DND-41 (cell line): Measurements from ENCODE around the gene NARS2.
A peak's percentile ranks its signal among the peaks of the same experiment; 100 is the strongest.

Experiments
- ATAC-seq: fragments of 200-7000 bp; cut with Tn5 transposase; 3 replicates; pipeline ENCODE4 v1.9.1; 2021; ENCODE audit warnings: low read depth; ENCODE audit not compliant: insufficient read depth
- DNase-seq: peaks from one replicate; pipeline ENCODE4 v3.0.0-alpha.2; 2020
- H2AFZ ChIP-seq: 2 replicates; pipeline ENCODE4 v1.6.0; 2012; ENCODE audit warnings: low read depth, low read length
- H3K27ac ChIP-seq: 2 replicates; pipeline ENCODE4 v1.5.1; 2012; ENCODE audit warnings: low read length, inconsistent platforms
- H3K27me3 ChIP-seq: fragments of 200-600 bp; sonication (generic); 2 replicates; pipeline ENCODE4 v1.6.0; 2012; ENCODE audit warnings: low read length, mild to moderate bottlenecking, inconsistent platforms; ENCODE audit not compliant: insufficient read depth, poor library complexity
- H3K36me3 ChIP-seq: 2 replicates; pipeline ENCODE4 v1.5.1; 2012; ENCODE audit warnings: low read length, inconsistent platforms; ENCODE audit not compliant: insufficient read depth
- H3K4me1 ChIP-seq: 2 replicates; pipeline ENCODE4 v1.5.1; 2012; ENCODE audit warnings: mild to moderate bottlenecking, low read length; ENCODE audit not compliant: insufficient read depth
- H3K4me2 ChIP-seq: 2 replicates; pipeline ENCODE4 v1.6.0; 2012; ENCODE audit warnings: mild to moderate bottlenecking, moderate library complexity, low read length, inconsistent platforms; ENCODE audit not compliant: insufficient read depth
- H3K4me3 ChIP-seq, 2 experiments: fragments of 200-600 bp in 1 of 2; shearing (Covaris generic) in 1 of 2; 2 replicates each; pipeline ENCODE4 v1.5.1; 2012 to 2016; ENCODE audit warnings: inconsistent platforms in 2 of 2, low read length in 2 of 2, mild to moderate bottlenecking in 2 of 2, low read depth in 1 of 2, moderate library complexity in 1 of 2
- H3K79me2 ChIP-seq: 2 replicates; pipeline ENCODE4 v1.6.0; 2012; ENCODE audit warnings: low read length, inconsistent platforms; ENCODE audit not compliant: insufficient read depth
- H3K9ac ChIP-seq: 2 replicates; pipeline ENCODE4 v1.6.0; 2012; ENCODE audit warnings: low read depth, mild to moderate bottlenecking, inconsistent platforms, low read length, moderate library complexity
- H3K9me3 ChIP-seq: 2 replicates; pipeline ENCODE4 v1.5.1; 2012; ENCODE audit warnings: low read length, moderate library complexity, mild to moderate bottlenecking, inconsistent platforms; ENCODE audit not compliant: insufficient read depth, severe bottlenecking
- H4K20me1 ChIP-seq: 2 replicates; pipeline ENCODE4 v1.6.0; 2012; ENCODE audit warnings: low read length; ENCODE audit not compliant: insufficient read depth
- EZH2 ChIP-seq: IDR thresholded peaks from 3 replicates; pipeline ENCODE4 v1.6.1; 2012; ENCODE audit warnings: borderline replicate concordance, low read depth, mild to moderate bottlenecking, moderate library complexity, low read length, inconsistent platforms; ENCODE audit not compliant: severe bottlenecking
- TF ChIP-seq, protein P1 (sequence below): IDR thresholded peaks from 2 replicates; pipeline ENCODE4 v1.5.1; 2012; ENCODE audit warnings: borderline replicate concordance, low read length, moderate library complexity, mild to moderate bottlenecking; ENCODE audit not compliant: poor library complexity, severe bottlenecking; ENCODE audit errors: extremely low read depth

Gene NARS2

DNA sequence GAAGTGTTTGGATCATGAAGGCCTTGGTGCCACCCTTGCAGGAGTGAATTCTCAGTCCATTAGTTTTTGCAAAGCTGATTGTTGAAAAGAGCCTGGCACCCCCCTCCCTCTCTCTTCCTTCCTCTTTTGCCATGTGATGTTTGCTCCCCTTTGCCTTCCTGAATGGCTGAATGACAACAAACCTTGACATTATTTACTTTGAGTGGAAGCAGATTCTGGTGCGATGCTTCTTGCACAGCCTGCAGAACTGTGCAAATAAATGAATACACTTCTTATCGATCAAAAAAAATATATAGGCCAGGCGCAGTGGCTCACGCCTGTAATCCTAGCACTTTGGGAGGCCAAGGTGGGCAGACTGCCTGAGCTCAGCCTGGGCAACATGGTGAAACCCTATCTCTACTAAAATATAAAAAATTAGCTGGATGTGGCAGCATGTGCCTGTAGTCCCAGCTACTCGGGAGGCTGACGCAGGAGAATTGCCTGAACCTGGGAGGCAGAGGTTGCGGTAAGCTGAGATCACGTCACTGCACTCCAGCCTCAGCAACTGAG lies 2.0 kb upstream of the NARS2 start:
- Histone ChIP-seq H3K79me2 (peaks cover 29% of the 10 kb centered on the region), H3K4me2 (no peak overlapping the region), H3K9me3 (no peaks in the 10 kb centered on the region), H3K36me3 (peaks cover 7% of the 10 kb centered on the region), H4K20me1 (peaks cover 4% of the 10 kb centered on the region; the same call in 1 of the 2 replicates), H3K4me3 (no peak overlapping the region), H2AFZ (no peak overlapping the region), H3K9ac (no peak overlapping the region), H3K4me1 (peaks cover 34% of the 10 kb centered on the region), H3K27ac (no peak overlapping the region), H3K27me3 (no peaks in the 10 kb centered on the region)
- DNase-seq (no peak), ATAC-seq (no peak)
- TF ChIP-seq, protein P1, sequence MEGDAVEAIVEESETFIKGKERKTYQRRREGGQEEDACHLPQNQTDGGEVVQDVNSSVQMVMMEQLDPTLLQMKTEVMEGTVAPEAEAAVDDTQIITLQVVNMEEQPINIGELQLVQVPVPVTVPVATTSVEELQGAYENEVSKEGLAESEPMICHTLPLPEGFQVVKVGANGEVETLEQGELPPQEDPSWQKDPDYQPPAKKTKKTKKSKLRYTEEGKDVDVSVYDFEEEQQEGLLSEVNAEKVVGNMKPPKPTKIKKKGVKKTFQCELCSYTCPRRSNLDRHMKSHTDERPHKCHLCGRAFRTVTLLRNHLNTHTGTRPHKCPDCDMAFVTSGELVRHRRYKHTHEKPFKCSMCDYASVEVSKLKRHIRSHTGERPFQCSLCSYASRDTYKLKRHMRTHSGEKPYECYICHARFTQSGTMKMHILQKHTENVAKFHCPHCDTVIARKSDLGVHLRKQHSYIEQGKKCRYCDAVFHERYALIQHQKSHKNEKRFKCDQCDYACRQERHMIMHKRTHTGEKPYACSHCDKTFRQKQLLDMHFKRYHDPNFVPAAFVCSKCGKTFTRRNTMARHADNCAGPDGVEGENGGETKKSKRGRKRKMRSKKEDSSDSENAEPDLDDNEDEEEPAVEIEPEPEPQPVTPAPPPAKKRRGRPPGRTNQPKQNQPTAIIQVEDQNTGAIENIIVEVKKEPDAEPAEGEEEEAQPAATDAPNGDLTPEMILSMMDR, result no peak
- TF ChIP-seq EZH2, result no peak

DNA sequence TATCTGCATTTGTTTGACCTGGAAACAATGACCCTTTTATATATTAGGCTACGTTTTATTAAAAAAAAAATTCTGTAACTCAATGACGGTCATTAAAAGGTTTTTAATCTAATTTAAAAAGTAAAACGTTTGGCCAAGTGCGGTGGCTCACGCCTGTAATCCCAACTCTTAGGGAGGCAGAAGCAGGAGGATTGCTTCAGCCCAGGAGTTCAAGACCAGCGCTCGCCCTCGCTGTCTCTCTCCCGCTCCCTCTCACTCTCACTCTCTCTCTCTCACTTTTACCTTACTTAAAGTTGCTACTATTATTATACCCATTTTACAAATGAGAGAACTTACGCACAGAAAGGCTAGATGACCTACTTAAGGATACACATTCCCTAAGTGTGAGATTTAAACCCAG lies 814 bp upstream of the NARS2 start:
- Histone ChIP-seq H3K4me2 (peak overlapping the region; percentile 66), H3K27ac (no peak overlapping the region), H3K36me3 (peaks cover 18% of the 10 kb centered on the region), H3K27me3 (no peaks in the 10 kb centered on the region), H3K9ac (peak overlapping the region; percentile 71), H4K20me1 (peaks cover 4% of the 10 kb centered on the region; the same call in 1 of the 2 replicates), H3K4me3 (peak overlapping the region in 1 of 2 experiments; percentile 83; a peak in 2 of 4 replicates), H3K9me3 (no peaks in the 10 kb centered on the region), H2AFZ (peak overlapping the region; percentile 89), H3K4me1 (peaks cover 40% of the 10 kb centered on the region), H3K79me2 (peaks cover 37% of the 10 kb centered on the region)
- TF ChIP-seq EZH2, result no peak
- TF ChIP-seq, protein P1, result no peak
- no peak for ATAC-seq
- DNase-seq, result no peak

DNA sequence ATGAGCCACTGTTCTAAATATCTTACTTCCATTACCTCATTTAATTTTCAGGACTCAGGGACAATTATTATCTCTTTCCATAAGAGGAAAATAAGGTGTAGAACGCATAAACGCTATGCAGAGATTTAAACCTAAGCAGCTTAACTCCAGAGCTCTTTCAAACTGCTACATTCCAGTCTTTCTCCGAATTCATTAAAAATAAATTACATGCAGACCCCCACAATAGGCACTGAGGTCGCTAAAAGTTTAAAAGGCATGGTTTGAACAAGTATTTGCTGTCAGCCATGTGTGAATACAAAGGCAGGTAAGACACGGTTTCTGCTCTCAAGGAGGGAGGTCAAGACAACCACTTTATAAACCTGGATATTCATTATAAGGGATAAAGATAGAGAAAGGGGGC lies 983 bp downstream of the NARS2 start:
- H3K27ac ChIP-seq, result peak overlapping the region; percentile 75
- peaks cover 4% of the 10 kb centered on the region; the same call in 1 of the 2 replicates for H4K20me1 ChIP-seq
- H2AFZ ChIP-seq, result peak overlapping the region; percentile 89
- peaks cover 40% of the 10 kb centered on the region for H3K4me1 ChIP-seq
- peaks cover 28% of the 10 kb centered on the region for H3K36me3 ChIP-seq
- no peaks in the 10 kb centered on the region for H3K9me3 ChIP-seq
- TF ChIP-seq, protein P1, result no peak
- TF ChIP-seq EZH2, result no peak
- peak overlapping the region; percentile 71 for H3K9ac ChIP-seq
- ATAC-seq (no peak), DNase-seq (no peak)
- no peaks in the 10 kb centered on the region for H3K27me3 ChIP-seq
- peak overlapping the region; percentile 58 to 83 for H3K4me3 ChIP-seq
- peaks cover 43% of the 10 kb centered on the region for H3K79me2 ChIP-seq
- peak overlapping the region; percentile 66 for H3K4me2 ChIP-seq

DNA sequence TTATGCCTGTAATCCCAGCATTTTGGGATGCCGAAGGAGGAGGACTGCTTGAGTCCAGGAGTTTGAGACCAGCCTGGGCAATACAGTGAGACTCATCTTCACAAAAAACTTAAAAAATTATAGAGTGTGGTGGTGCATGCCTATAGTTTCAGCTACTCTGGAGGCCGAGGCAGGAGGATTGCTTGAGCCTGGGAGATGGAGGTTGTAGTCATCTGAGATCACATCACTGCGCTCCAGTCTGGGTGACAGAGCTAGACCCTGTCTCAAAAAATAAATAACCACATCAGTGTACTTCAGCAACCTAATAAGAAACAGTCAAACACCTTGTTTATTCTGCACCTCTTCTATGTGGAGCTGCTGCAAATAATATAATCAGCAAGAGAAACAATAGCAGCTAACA lies 1.4 kb downstream of the NARS2 start:
- peaks cover 40% of the 10 kb centered on the region for H3K4me1 ChIP-seq
- ATAC-seq (no peak), DNase-seq (no peak)
- peaks cover 4% of the 10 kb centered on the region; the same call in 1 of the 2 replicates for H4K20me1 ChIP-seq
- H3K4me2 ChIP-seq, result peak overlapping the region; percentile 66
- no peak for TF ChIP-seq EZH2
- TF ChIP-seq, protein P1, result no peak
- H3K36me3 ChIP-seq, result peaks cover 32% of the 10 kb centered on the region
- peak overlapping the region; percentile 71 for H3K9ac ChIP-seq
- H2AFZ ChIP-seq, result no peak overlapping the region
- no peak overlapping the region for H3K27ac ChIP-seq
- H3K79me2 ChIP-seq, result peaks cover 44% of the 10 kb centered on the region
- H3K4me3 ChIP-seq, result peak overlapping the region; percentile 58 to 83; a peak in 3 of 4 replicates
- H3K9me3 ChIP-seq, result no peaks in the 10 kb centered on the region
- H3K27me3 ChIP-seq, result no peaks in the 10 kb centered on the region
